Renal cortical epithelial cell (primary cell): ENCODE data around the gene UGT1A9. TPM values are rescaled to one million over a fixed set of nuclear protein-coding genes. Genes with fewer than 3 reads are reported as not detected.
"Not testable (repeated sequence)": the region's sequence is repeated elsewhere in the genome, so short reads cannot be mapped to it uniquely, and the experiment has no call there.

Experiments
- DNase-seq: peaks from one replicate; pipeline ENCODE4 v3.0.0-alpha.2; 2011; ENCODE audit warnings: low read depth
- total RNA-seq: library from RNA; depleted of rRNA; stranded (reverse); fragments of >200 nt; gene quantifications from 2 replicates; pipeline ENCODE4 v1.2.3, GENCODE V29; 2014

UGT1A9 gene
- total RNA-seq, 1 donor from 2014 or later: 37.2 TPM

DNA sequence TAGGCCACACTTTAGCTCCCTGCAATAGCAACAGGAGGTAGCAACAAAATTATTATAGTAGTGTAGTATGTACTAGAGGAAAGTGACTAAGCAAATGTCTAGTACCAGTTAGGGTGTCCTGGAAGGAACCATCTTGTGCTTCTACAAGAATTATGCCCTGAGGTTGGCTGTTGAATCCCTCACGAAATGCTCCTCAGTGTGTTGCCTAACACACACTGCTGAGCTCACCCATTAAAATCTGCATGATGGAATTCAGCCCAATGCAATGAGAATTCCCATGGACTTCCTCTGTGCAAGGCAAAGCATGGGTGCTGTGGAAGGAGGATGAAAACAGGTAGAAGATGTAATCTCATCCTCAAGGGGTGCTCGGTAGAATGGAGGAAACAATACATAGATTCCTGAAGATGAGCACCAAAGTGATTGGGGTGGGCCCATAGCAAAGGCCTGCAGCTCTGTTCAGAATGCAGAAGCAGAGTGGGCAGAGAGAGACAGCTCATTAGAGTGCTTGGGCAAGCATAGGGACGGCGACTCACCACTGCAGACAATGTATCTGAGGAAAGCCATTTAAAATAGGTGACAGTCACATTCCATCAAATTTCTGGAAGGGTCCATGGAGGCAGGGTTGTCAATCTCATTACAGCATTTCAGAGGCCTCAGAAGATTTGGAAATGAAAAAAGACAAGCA is 8.8 kb downstream of the UGT1A9 start:
- DNase-seq: no peak

GRCh38 chr2:233681521-233682099 is 9.9 kb downstream of the UGT1A9 start, which contains the start of gene UGT1A7:
Gene UGT1A7, plus strand, starts transcription at chr2:233681901. Its CDS starts 37 bp downstream, at chr2:233681938.
- no peak for DNase-seq

DNA sequence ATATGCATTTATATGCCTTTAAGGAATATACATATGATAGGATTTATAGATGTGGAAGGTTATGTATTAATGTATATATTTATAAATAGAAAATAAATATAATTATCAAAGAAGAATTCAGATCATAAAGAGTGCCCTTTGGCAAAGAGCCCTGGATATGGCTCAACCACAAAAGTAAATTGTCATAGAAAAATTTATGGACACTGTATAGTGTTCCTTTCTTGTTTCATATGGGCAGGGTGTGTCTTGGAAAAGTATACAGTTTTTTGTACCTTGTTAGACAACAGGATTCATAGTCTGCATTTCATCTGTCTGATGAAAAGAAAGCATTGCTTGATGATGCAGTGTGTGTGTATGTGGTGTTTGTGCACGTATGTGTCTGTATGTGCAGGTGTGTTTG is 12.9 kb downstream of the UGT1A9 start:
- DNase-seq: no peak

GRCh38 chr2:233686928-233687327 is 15.2 kb downstream of the UGT1A9 start:
- DNase-seq: no peak

GRCh38 chr2:233688341-233688740 is 16.6 kb downstream of the UGT1A9 start:
- no peak for DNase-seq

DNA sequence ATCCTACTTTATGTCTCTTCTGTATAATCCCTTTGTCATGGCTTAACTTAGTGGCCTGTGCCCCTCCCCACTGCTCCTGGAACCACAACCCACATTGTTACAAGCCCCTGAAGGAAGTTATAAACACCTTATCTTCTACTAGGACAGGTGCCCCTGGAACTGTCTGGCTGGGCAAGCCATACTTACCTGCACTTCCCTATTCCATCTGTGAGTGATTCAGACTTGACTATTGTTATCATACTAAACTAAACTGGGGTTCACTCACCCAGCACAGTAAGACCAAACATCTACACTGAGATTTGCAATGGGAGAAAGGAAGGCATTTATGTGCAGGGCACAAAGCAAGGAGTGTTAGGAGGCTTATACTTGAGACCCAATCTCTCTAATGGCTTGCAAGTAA is 17.3 kb downstream of the UGT1A9 start:
- DNase-seq: no peak

DNA sequence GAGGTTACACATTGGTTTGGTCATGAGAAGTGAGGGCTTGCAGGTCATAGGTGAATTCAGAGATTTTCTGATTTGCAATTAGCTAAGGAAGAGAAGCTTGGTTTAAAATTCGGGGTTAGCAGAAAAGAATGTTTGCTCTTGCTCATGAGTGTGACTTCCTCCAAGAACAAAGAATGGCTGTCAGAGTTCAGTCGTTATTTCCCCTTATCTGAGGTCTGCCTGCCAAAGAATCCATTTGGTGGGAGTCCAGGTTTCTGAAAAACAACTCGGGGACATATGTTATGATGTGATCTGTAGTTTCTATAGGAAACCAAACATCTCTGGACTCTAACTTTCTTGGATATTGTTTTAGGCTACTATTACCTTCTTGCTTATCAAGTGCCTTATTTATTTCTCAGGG is 17.8 kb downstream of the UGT1A9 start:
- no peak for DNase-seq

- DNase-seq: peak; percentile 62
Measured at GRCh38 chr2:233690444-233690843, 18.7 kb downstream of the UGT1A9 start.

- DNase-seq: peak; percentile 66
Measured at GRCh38 chr2:233691443-233692433, 20.0 kb downstream of the UGT1A9 start.

DNA sequence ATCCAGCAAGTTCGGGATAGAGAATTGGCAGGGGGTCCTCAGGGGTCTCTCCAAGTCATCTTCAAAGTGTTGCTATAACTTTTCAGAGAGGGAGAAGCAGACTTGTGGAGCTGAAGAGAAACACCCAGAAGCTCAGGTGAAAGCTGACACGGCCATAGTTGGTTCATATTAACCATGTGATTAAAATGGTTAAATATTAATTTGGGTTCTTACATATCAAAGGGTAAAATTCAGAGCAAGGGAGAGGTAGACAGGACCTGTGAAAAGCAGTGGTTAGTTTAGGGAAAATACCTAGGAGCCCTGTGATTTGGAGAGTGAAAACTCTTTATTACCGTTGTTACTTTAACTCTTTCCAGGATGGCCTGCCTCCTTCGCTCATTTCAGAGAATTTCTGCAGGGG is 20.9 kb downstream of the UGT1A9 start, which contains the start of gene UGT1A6:
Gene UGT1A6, plus strand, starts transcription at position 243 of the 400 bp plus-strand sequence. Its CDS starts 115 bp downstream, at position 358.
- DNase-seq: peak; percentile 82

- no peak for DNase-seq
Measured at GRCh38 chr2:233693963-233694362, 22.3 kb downstream of the UGT1A9 start.

GRCh38 chr2:233698740-233699139 is 27.0 kb downstream of the UGT1A9 start:
- no peak for DNase-seq

DNA sequence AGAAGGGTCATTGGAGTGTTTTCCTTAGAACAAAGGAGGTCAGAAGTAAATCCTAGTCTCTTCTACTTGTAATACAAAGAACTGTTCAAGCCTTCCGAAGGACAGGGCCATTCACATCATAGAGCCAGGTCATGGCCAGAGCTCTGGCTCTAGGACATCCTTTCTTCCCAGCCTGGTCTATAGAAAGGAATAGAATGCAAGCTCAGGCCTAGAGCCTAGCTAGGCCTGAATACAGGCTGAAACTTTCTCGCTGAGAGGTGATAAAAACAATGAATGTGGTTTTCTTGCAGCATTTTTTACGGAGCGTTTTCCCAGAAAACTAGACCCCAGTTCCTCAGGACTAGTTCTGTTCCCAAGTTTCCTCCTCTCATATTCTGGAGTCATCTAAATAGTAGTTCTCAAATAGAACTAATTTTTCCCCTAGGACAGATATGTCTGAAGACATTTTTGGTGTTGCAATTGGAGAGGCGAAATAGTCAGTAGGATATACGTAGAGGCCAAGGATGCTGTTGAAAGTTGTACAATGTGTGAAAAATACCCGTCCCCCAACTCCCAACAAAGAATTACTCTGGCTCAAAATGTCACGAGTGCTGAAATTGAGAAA is 27.8 kb downstream of the UGT1A9 start:
- DNase-seq: no peak

DNA sequence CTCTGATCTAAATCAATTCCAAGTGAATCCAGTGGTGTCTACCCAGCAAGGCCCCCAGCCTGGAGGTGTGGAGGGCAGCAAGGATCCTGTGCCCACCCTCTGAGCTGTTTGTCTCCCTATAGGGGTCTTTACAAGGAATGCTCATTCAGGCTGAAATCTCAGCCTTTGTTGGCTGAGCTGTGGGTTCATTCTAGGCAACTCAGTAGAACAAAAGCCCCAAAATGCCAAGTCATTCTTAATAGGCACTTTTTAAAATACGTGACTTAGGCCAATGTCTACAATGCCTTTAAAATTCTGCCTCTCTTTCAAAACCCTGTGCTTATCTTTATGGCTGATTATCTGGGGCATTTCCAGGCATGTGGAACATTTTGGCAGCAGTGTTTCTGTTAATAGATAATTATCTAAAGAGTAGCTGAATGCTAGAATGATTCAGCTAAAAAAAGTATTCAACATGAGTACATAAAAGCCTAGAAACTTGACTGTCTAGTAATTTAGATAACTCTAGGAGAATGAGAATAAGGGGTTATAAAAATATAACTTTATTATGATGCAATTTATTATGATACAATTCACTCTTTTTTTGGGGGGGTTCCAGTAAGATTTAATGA is 28.4 kb downstream of the UGT1A9 start:
- DNase-seq: peak; percentile 97

DNA sequence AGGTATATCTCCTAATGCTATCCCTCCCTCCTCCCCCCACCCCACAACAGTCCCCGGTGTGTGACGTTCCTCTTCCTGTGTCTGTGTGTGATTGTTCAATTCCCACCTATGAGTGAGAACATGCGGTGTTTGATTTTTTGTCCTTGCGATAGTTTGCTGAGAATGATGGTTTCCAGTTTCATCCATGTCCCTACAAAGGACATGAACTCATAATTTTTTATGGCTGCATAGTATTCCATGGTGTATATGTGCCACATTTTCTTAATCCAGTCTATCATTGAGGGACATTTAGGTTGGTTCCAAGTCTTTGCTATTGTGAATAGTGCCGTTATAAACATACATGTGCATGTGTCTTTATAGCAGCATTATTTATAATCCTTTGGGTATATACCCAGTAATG is 29.1 kb downstream of the UGT1A9 start:
- not testable (repeated sequence) for DNase-seq

DNA sequence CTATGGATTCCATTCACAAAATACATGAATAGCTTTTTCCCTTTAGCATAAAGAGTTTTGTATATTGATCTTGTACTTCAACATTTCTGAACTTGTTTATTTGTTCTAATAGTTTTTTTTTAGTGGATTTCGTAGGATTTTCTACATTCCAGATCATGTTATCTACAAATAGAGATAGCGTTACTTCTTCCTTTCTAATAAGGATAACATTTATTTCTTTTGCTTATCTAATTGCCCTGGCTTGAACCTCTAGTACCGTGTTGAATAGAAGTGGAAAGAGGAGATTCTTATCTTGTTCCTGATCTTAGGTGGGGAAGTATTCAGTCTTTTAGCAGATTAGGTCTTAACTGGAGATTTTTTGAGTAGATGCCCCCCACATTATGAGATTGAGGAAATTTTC is 30.5 kb downstream of the UGT1A9 start:
- DNase-seq: no peak

GRCh38 chr2:233705911-233706506 is 34.3 kb downstream of the UGT1A9 start:
- DNase-seq: peak; percentile 87

DNA sequence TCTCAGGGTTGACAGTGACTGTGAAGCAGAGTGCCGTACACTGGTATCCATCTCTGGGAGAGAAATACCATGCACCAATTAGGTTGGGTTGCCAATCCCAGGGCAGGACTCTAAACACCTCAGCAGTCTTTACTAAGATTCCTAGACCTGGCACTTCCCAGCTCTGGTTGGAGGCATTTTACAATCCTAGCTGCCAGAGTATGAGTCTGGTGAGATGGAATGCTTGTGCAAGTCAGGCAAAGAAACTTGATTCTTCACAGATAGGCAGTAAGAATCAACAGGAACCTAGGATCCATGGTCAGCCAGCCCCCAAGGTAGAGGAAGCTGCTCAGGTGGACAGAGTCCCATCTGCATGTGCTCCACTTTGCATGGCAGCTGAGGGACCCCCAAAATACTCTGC is 35.0 kb downstream of the UGT1A9 start:
- DNase-seq: peak; percentile 82

- peak; percentile 64 for DNase-seq
Measured at GRCh38 chr2:233707940-233708644, 36.4 kb downstream of the UGT1A9 start.

DNA sequence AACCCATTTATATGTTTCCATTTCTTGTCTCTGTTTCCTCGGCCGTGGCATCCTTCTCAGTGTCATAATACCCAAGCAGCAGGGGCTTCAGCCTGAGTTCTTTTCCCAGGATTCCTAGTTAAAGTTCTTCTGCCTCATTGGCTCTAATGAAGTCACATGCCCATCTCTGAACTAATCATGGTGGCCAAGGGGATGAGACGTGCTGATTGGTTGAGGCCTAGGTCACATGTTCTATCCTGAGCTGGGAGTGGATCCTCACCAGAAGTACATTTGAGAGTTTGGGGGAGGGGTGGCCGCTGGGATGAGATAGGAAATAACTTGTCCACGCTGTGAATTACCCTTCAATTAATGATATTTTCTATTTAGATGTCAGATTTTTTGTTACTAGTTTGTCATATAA is 37.2 kb downstream of the UGT1A9 start:
- no peak for DNase-seq
